Nucleus accumbens (tissue), 56 donors: ENCODE data around the gene RNF130.
"Not testable (repeated sequence)": the region's sequence is repeated elsewhere in the genome, so short reads cannot be mapped to it uniquely, and the experiment has no call there.

Experiments used
- DNase-seq, 56 donors: peaks; one replicate each; lab custom pipeline; 2025; lab: John Stamatoyannopoulos, UW

The RNF130 gene

DNA sequence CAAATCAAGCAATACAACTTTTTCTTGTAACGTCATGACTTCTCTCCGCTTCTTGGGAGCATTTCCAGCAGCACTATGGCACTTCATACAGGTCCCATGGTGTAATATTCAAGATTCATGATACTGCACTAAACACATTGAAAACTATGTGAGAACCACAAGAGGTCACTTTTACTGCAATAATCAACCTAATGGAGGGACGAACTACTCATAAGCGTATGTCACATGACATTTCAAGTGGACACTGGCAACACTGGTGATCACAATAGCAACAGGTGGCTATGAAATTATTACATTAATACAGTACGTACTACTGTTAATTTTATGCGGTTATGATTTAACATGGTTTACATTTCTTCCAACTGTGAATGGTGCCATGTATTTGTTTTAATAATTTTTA, 85.2 kb downstream of the RNF130 start:
- no peak for DNase-seq

GRCh38 chr5:179981636-179982035, 89.9 kb downstream of the RNF130 start:
- DNase-seq, result no peak

GRCh38 chr5:179980767-179981166, 90.8 kb downstream of the RNF130 start:
- DNase-seq, result no peak

DNA sequence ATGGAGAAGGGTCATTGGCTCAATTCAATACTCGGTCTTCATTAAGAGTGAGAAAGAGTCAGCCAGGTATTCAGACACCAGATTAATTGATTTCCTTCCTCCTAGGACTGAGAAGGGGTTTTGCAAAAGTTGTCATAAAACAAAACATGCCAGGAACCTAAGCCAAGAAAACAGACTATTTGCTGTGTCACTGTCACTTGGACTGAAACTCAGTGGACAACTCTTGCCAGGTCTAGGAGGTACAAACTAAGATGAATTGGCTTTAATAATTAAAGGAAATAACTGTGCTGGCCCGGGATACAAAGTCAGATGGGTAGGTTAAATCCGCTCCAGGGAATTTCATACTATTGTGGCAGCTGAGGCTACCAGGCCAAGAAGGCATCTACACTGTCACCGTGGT, 92.8 kb downstream of the RNF130 start:
- DNase-seq, result no peak

DNA sequence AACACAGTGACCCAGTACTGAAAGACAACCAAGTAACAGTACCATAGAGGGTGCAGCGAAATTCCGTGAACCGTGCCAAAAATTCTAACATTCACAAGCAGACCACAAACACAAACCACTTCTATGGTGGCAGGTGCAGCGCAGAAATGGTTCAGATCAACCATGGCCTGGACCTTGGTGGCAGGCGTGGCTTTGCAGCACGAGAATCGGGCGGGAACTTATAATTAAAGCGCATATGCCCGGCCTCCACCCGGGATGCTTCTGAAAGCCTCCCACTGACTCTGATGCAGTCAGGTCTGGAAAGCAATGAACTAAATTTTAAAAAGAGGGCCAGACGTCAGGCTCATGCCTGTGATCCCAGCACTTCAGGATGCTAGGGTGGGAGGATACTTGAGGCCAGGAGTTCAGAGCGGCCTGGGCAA, 95.8 kb downstream of the RNF130 start:
- DNase-seq, result no peak

DNA sequence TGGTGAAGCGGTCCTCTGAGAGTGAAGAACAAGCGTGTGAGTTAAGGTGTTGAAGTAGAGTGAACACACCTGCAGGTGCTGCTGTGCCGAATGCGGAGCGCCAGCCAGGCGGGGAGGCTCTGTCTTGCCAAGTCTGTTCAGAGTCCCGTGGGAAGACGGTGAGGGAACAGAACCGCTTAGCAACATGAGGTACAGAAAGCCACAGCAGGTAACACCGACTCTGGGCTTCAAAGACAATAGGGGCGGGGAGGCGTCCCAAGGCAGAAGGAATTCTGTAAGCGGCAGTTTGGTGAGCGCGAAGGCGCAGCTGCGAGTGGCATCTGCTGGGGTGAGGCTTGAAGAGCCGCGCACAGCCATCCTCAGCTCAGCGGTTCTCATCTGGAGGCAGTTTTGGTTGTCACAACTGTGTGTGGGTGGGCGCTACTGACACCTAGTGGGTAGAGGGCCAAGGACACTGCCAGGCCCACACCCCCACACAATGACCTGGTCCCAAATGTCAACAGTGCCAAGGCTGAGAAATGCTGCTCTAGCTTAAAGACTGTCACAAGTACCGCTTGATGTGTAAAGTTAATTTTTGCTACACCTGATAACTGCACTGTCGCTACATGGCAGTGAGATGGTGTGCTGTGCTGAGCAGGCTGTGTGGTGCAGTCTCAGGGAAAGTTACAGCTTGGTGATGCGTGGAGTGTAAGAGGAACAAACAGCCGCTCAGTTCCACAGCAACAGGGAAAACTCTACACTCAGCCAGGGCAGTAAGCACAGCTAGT, 96.4 kb downstream of the RNF130 start:
- peak in 24 of 56 donors; percentile 9 to 58 (median 30) for DNase-seq

GRCh38 chr5:179974246-179974945, 97.2 kb downstream of the RNF130 start:
- no peak for DNase-seq

- DNase-seq, result no peak
These were observed 98.2 kb downstream of the RNF130 start for GRCh38 chr5:179973391-179973790.

DNA sequence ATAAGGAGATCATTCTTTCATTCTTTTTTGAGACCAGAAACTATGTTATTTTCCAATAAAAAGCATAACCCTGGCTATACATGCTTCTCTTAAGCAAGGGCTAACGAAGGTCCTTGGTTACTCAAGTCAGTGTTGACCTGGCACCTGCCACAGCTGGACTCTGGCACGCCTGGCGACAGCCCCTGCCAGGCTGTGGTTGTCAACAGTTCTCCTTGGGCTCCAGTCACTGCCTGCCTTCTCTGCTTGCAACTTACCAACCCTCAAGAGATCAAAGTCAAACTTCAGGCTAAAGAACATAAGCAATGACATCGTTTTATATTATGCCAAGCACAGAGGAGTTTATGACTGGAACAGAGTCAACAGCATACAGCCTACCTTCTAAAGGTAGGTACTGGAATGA, 102.4 kb downstream of the RNF130 start:
- DNase-seq, result no peak

GRCh38 chr5:179967489-179967888, 104.1 kb downstream of the RNF130 start:
- no peak for DNase-seq

DNA sequence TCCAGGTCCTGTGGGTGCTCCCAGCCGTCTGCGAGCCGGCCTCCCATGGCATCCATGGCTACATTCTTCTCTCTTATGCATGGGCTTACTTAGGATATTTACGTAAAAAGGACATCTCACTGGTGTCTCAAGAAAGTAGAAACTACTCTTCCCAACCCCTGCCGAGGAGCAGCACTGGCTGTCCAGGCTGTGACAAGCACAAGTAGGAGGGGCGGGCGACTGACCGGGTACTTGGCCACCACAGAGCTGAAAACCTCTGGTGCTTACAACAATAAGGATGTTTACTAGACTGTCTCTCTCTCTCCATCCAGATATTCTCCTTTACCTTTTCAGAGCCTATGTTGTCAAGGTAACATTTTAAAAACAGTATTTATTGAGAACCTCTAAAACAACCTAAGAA, 107.5 kb downstream of the RNF130 start:
- peak in 23 of 56 donors; percentile 3 to 56 (median 26) for DNase-seq

DNA sequence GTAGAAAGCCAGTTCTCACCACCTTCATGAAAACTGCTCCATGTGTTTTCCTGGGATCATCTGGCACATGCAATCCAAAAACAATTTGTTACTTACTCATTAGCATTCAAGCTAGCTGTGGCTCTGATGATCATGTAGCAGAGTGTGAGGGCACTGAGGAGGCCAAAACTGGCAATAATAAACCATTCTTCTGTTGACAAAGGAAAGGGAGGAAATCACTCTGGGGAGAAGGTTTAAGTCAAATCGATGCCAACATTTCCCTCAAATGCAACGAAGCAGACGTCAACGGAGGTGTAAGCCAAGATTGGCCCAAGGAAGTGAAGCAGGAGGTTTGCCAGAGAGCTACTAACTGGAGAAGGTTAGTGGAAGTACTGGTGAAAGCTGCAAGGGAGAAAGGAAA, 108.2 kb downstream of the RNF130 start:
- DNase-seq, result peak in 7 of 56 donors; percentile 9 to 30 (median 16)

DNA sequence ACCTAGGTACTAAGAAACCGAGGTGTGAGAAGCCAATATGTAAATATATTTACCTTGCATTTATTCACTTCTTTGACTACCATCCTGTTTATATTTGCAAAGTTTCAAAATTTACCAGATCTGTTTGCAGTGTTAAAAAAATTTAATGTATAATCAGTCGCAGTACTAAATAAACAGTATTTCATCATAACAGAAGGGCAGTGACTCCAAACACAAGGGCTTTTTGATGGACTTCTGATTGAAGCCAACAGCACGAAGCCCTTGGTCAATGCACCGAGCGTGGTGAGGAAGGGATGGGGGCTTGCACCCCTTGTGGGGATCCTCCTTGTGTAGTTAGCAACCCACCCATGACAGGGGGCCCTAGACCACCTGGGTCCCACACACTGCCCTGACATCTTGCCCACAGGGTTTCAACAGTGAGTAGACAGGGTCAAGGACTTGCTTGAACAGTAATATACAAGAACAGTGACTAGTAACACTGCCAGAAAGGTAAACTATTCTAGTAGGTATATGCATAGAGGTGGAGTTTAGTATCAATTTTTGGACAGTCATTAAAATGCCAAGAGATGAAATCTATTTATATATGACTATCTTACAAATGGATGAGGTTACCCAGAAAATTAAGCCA, 111.2 kb downstream of the RNF130 start:
- no peak for DNase-seq

GRCh38 chr5:179959641-179960040, 111.9 kb downstream of the RNF130 start:
- no peak for DNase-seq

DNA sequence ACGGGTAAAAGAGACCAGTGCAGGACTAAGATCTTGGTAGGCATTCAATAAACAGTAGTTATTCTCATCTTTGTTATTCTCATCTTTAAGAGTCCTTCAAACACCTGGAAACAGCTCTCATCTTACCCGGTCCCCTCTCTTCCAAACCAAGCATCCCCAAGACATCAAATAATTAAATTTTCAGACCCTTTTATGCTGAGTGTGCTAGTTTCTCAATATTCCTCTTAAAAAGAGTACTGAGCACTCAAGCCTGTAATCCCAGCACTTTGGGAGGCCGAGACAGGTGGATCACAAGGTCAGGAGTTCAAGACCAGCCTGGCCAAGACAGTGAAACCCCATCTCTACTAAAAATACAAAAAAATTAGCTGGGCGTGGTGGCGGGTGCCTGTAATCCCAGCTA, 112.4 kb downstream of the RNF130 start:
- DNase-seq, result not testable (repeated sequence)

DNA sequence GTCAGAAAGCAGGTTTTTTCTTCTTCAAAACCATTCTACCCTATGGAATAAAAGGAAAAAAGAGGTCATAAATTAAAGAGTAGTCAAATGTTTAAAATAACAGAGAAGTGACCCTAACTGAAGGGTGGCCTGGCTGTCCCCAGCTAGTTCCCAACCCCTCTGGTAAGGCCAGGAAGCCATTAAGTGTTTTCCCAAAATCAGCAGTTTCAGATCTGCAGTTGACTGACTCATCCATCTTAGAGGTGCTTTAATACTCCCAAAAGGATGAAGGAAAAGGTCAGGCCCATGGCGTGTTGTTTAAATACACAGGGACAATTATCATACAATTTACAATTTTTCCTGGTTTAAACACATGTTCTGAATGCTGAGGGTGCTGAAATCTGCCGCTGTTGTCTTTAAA, 115.9 kb downstream of the RNF130 start:
- DNase-seq, result no peak

DNA sequence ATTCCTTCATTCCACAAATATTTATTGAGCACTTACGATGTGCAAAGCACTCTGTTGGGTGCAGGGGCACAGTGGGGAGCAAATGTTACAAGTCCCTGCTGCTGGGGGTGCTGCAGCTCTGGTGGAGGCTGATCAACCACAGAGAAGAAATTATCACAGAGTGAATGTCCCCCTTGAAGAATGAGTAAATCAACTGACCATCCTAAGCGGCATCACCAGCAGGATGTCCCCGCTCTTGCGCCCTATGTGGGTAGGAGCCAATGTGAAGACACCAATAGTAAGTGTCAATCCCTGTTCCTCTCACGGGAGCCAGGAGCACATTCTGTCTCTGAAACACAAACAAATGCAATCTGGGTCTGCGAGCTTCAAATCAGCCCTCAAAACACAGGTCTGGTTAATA, 116.5 kb downstream of the RNF130 start:
- no peak for DNase-seq

DNA sequence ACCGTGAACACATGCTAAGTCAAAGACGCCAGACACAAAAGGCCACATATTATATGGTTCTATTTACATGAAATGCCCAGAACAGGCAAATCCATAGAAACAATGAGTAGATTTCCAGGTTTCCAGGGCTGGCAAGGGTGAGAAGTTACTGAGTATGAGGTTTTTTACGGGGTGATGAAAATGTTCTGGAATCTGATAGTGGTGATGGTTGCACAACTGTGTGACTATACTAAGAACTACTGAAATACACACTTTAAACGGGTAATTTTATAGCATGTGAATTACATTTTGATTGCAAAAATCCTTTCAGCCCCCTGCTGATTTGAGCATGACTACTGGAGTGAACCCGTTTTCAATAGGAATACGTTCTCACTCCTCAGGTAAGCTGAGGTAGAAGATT, 117.1 kb downstream of the RNF130 start:
- DNase-seq, result no peak

- DNase-seq, result no peak
These were observed 117.6 kb downstream of the RNF130 start for GRCh38 chr5:179953987-179954386.

DNA sequence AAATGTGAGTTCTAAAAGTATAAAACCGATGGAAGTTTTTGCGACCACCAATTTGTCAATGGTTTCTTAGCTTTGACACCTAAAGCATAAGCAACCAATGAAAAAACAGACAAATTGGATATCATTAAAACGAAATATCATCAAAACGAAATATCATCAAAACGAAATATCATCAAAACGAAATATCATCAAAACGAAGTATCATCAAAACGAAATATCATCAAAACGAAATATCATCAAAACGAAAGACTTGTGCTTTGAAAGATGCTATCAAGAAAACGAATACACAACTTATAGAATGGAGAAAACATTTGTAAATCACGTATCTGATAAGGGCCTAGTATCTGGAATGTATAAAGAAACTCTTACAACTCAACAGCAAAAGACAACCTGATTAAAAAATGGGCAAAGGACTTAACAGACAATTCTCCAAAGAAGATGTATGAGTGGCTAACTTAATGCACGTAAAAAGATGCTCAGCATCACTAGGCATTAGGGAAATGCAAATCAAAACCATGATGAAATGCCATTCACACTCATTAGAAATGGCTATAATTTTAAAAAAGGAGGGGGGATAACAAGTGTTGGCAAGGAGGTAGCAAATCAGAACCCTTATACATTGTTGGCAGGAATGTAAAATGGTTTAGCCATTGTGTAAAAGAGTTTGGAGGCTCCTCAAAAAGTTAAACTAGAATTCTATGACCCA, 134.4 kb downstream of the RNF130 start:
- DNase-seq, result no peak
